Uterus (tissue), 4 donors: Measurements from ENCODE around the gene PSMB2. TPM values are rescaled to one million over a fixed set of nuclear protein-coding genes. Genes with fewer than 3 reads are reported as not detected.
"Not testable (repeated sequence)": the region's sequence is repeated elsewhere in the genome, so short reads cannot be mapped to it uniquely, and the experiment has no call there.

Experiments used
- DNase-seq, 2 donors: peaks; one replicate each; pipeline ENCODE4 v3.0.0-alpha.2; 2019 to 2020
- H3K27ac ChIP-seq, 2 donors: fragments of 200-600 bp; sonication (generic); 1 replicate in 1 of 2; 2 replicates in 1 of 2; pipeline ENCODE4 v1.5.1; 2016 to 2018
- H3K27me3 ChIP-seq, 2 donors: fragments of 200-600 bp; sonication (generic); one replicate each; pipeline ENCODE4 v1.5.1; 2018 to 2019; ENCODE audit warnings: control low read depth in 1 of 2
- H3K36me3 ChIP-seq, 2 donors: fragments of 200-600 bp; sonication (generic); one replicate each; pipeline ENCODE4 v1.5.1; 2019; ENCODE audit warnings: control low read depth in 1 of 2
- H3K4me1 ChIP-seq, 2 donors: fragments of 200-600 bp; sonication (generic); one replicate each; pipeline ENCODE4 v1.5.1; 2018 to 2019; ENCODE audit warnings: control low read depth in 1 of 2
- H3K4me3 ChIP-seq, 2 donors: fragments of 200-600 bp; sonication (generic); 1 replicate in 1 of 2; 2 replicates in 1 of 2; pipeline ENCODE4 v1.5.1; 2018 to 2019; ENCODE audit warnings: mild to moderate bottlenecking in 1 of 2
- H3K9me3 ChIP-seq, 2 donors: fragments of 200-600 bp; sonication (generic); one replicate each; pipeline ENCODE4 v1.5.1; 2019; ENCODE audit warnings: control low read depth in 1 of 2
- CTCF ChIP-seq, 4 experiments: fragments of 200-600 bp in 2 of 4; fragments of 450-650 bp in 2 of 4; sonication (generic) in 2 of 4; IDR thresholded peaks; one replicate each; pipeline ENCODE4 v1.5.1; 2016 to 2019; ENCODE audit warnings: antibody characterized with exemption in 4 of 4, mild to moderate bottlenecking in 2 of 4, moderate library complexity in 1 of 4
- POLR2A ChIP-seq, 2 donors: fragments of 450-650 bp; IDR thresholded peaks; one replicate each; pipeline ENCODE4 v1.6.1; 2016; ENCODE audit warnings: antibody characterized with exemption in 2 of 2, mild to moderate bottlenecking in 1 of 2, moderate library complexity in 1 of 2
- intact Hi-C: fragments of 100-400 bp; cut with DNase I; formaldehyde crosslinking; loops from one replicate; pipeline ENCODE4 v1.15.1; 2023; ENCODE audit warnings: low total_unique reads
- total RNA-seq, 4 donors: library from RNA; depleted of rRNA in 3 of 4; stranded (reverse); fragments of >200 nt in 3 of 4; gene quantifications; one replicate each; pipeline versions ENCODE4 v1.1.0 to v1.2.4, GENCODE V29; 2014 to 2023
- donor health status: DM: yes; HTN: yes; CAD: no.

The PSMB2 gene
- total RNA-seq, 4 donors from 2014 or later: 4.9 to 40.2 (median 27.2) TPM

GRCh38 chr1:35589516-35590427 is 51.6 kb downstream of the PSMB2 start:
- TF ChIP-seq POLR2A (IDR thresholded peaks at IDR 0.05): no peak
- no peak for TF ChIP-seq CTCF (IDR thresholded peaks at IDR 0.05)
- no peaks in the 10 kb centered on the region for H3K36me3 ChIP-seq
- intact Hi-C loops: no loop called here
- no peak for DNase-seq
- no peak overlapping the region for H3K4me3 ChIP-seq
- no peaks in the 10 kb centered on the region for H3K9me3 ChIP-seq
- no peaks in the 10 kb centered on the region for H3K4me1 ChIP-seq
- no peak overlapping the region for H3K27ac ChIP-seq
- no peaks in the 10 kb centered on the region for H3K27me3 ChIP-seq

GRCh38 chr1:35588197-35588910 is 53.0 kb downstream of the PSMB2 start:
- H3K4me1 ChIP-seq: no peaks in the 10 kb centered on the region
- intact Hi-C loops: no loop called here
- H3K9me3 ChIP-seq: no peaks in the 10 kb centered on the region
- no peak overlapping the region for H3K4me3 ChIP-seq
- H3K27me3 ChIP-seq: no peaks in the 10 kb centered on the region
- no peak overlapping the region for H3K27ac ChIP-seq
- TF ChIP-seq POLR2A (IDR thresholded peaks at IDR 0.05): no peak
- DNase-seq: no peak
- no peaks in the 10 kb centered on the region for H3K36me3 ChIP-seq

- H3K4me1 ChIP-seq: no peaks in the 10 kb centered on the region
- no peak overlapping the region for H3K27ac ChIP-seq
- H3K9me3 ChIP-seq: no peaks in the 10 kb centered on the region
- H3K36me3 ChIP-seq: no peaks in the 10 kb centered on the region
- no peak for DNase-seq
- no peak overlapping the region for H3K4me3 ChIP-seq
- TF ChIP-seq CTCF (IDR thresholded peaks at IDR 0.05) (no peak), POLR2A (IDR thresholded peaks at IDR 0.05) (no peak)
- intact Hi-C loops: no loop called here
- H3K27me3 ChIP-seq: no peaks in the 10 kb centered on the region
Observed at GRCh38 chr1:35587736-35588135, 53.6 kb downstream of the PSMB2 start.

GRCh38 chr1:35586808-35587207 is 54.5 kb downstream of the PSMB2 start:
- no peak for TF ChIP-seq CTCF (IDR thresholded peaks at IDR 0.05)
- no peak for TF ChIP-seq POLR2A (IDR thresholded peaks at IDR 0.05)
- H3K27me3 ChIP-seq: no peaks in the 10 kb centered on the region
- H3K27ac ChIP-seq: no peak overlapping the region
- DNase-seq: no peak
- no peaks in the 10 kb centered on the region for H3K4me1 ChIP-seq
- H3K36me3 ChIP-seq: no peaks in the 10 kb centered on the region
- H3K4me3 ChIP-seq: no peak overlapping the region
- no peaks in the 10 kb centered on the region for H3K9me3 ChIP-seq
- intact Hi-C loops: no loop called here

GRCh38 chr1:35585805-35586204 is 55.5 kb downstream of the PSMB2 start:
- DNase-seq, intact Hi-C loops, H3K4me1 ChIP-seq, H3K9me3 ChIP-seq, H3K4me3 ChIP-seq, H3K36me3 ChIP-seq, H3K27me3 ChIP-seq, H3K27ac ChIP-seq: not testable (repeated sequence)

- H3K36me3 ChIP-seq: no peaks in the 10 kb centered on the region
- H3K27me3 ChIP-seq: no peaks in the 10 kb centered on the region
- H3K4me3 ChIP-seq: no peak overlapping the region
- TF ChIP-seq POLR2A (IDR thresholded peaks at IDR 0.05): no peak
- TF ChIP-seq CTCF (IDR thresholded peaks at IDR 0.05): no peak
- no peaks in the 10 kb centered on the region for H3K9me3 ChIP-seq
- intact Hi-C loops: no loop called here
- no peak for DNase-seq
- no peaks in the 10 kb centered on the region for H3K4me1 ChIP-seq
- no peak overlapping the region for H3K27ac ChIP-seq
Observed at GRCh38 chr1:35585281-35585680, 56.0 kb downstream of the PSMB2 start.

- H3K4me1 ChIP-seq, H3K9me3 ChIP-seq, DNase-seq, H3K27ac ChIP-seq, H3K4me3 ChIP-seq, intact Hi-C loops, H3K36me3 ChIP-seq, H3K27me3 ChIP-seq: not testable (repeated sequence)
Observed at GRCh38 chr1:35581621-35582020, 59.7 kb downstream of the PSMB2 start.
